GM12872 (cell line): ENCODE data around the gene ABCA1.

ENCODE experiments used
- TF ChIP-seq, protein P1 (sequence below): IDR thresholded peaks from 3 replicates; pipeline ENCODE4 v1.5.1; 2011; ENCODE audit warnings: low read depth, mild to moderate bottlenecking, low read length, moderate library complexity; ENCODE audit not compliant: insufficient read depth

Gene ABCA1

DNA sequence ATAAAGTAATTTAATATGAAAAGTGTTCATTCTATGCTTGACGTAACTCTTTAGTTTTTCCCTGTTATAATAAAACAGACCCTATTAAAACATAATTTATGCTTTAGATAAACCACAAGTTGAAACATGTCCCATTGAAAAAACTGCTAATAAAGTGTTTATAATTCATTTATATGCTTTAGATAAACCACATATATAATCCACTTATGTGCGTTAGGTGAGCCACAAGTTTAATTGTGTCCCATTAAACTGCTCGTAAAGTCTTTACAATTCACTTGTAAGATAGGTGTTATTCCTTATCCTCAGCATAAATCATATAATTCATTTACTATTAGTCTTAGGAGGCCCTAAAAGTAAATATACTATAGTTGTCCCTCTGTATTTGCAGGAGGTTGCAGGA lies 160.4 kb downstream of the ABCA1 start:
- TF ChIP-seq, protein P1, sequence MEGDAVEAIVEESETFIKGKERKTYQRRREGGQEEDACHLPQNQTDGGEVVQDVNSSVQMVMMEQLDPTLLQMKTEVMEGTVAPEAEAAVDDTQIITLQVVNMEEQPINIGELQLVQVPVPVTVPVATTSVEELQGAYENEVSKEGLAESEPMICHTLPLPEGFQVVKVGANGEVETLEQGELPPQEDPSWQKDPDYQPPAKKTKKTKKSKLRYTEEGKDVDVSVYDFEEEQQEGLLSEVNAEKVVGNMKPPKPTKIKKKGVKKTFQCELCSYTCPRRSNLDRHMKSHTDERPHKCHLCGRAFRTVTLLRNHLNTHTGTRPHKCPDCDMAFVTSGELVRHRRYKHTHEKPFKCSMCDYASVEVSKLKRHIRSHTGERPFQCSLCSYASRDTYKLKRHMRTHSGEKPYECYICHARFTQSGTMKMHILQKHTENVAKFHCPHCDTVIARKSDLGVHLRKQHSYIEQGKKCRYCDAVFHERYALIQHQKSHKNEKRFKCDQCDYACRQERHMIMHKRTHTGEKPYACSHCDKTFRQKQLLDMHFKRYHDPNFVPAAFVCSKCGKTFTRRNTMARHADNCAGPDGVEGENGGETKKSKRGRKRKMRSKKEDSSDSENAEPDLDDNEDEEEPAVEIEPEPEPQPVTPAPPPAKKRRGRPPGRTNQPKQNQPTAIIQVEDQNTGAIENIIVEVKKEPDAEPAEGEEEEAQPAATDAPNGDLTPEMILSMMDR = no peak

DNA sequence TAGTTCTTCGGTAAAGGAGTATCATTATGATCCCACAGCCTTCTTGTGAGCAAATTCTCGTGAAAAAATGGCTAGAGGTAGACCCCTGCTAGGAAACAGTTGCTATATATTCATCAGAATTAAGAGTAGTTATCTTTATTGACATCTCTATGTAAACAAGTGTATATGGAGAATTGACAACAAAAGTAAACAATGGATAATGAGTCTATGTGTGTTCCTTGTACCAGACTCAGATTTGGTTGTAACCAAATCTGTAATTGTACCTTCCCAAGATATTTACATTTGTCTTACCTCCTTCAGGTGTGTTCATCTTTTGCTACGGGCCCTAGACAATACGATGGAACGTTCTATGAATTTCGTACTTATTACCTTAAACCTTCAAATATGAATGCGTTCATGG lies 161.9 kb downstream of the ABCA1 start:
- TF ChIP-seq, protein P1 = no peak

DNA sequence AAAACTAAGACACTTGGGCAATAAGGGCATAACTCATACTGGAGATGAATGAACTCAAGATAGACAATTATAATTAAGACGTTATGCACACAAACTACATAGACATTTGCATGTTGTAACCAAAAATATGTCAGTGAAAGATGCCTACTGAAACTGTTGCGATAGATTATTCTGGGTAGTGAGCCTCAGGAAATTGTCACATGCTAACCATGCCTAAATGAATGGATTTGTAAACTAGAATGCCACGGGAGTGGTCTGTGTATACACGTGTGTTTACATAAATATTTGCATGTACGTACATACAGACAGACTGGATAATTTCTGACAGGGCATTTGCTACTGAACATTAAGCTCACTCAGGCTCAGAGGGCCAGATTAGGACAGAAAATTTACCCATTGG lies 162.8 kb downstream of the ABCA1 start:
- TF ChIP-seq, protein P1 = no peak

DNA sequence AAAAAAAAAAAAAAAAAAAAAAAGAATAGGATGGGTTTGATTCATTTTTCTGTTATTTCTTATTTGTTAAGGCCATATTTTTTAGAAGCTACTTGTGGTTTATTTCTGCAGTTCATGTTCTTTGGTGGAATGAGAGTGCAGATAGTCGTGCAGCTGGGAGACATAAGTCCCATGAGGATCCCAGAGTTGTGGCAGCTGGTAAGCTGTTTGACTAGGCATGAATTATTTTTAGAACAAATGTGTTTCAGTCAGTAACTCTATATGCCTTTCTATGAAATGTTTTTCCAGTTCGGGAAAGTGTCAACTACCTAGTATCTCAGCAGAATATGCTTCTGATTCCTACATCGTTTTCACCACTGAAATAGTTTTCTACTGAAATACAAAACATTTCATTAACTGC lies 169.0 kb downstream of the ABCA1 start:
- TF ChIP-seq, protein P1 = no peak

DNA sequence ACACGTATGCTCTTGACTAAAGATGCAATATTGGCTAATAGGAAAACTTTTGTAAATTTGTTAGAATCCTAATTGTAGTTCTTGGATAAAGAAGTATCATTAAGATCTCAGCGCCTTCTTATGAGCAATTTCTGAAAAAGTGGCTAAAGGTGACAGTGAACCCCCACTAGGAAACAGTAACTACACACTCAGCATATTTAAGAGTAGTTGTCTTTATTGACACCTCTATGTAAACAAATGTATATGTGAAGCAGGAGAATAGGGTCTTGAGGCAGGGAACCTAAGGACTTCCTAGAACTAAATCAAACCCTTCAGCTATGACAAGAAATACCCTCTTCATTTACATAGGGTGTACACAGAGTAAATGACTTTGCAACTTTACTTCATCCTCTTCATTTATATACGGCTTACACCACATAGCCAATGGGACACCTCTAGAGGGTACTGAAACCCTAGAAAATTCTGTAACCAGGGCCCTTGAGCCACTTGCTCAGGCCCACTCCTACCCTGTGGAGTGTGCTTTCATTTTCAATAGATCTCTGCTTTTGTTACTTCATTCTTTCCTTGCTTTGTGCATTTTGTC lies 177.7 kb downstream of the ABCA1 start:
- TF ChIP-seq, protein P1 = no peak

DNA sequence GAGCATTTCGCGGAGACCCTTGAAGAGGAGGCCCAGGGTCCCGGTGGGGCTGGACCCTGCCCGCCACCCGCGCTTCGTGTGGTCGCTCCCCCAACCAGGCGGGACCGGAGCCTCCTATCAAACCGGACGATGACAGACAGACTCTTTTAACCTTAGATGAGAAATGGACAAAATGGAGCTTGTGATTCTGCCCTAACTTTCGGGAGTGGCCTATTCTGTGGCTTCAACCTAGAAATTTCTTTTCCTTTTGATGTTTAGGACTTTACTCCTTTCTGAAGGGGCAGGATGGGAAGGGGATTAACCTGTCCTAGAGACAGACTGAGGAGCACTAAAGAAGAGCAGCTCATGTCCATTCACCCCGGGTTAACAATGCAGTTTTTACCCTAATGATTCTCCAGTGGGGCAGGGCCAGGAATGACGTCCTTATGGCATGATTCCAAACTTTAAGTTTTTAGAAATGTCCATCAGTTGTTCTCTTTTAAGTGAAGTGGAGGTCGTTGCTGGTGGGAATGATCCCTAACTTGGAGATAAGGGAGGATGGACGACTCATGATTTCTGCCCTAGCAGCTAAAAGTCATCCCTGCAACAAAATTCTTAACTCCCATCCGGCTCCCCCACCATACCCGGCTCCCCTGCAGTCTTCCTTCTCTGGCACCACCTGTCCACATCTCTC lies 179.5 kb downstream of the ABCA1 start:
- TF ChIP-seq, protein P1 = no peak

DNA sequence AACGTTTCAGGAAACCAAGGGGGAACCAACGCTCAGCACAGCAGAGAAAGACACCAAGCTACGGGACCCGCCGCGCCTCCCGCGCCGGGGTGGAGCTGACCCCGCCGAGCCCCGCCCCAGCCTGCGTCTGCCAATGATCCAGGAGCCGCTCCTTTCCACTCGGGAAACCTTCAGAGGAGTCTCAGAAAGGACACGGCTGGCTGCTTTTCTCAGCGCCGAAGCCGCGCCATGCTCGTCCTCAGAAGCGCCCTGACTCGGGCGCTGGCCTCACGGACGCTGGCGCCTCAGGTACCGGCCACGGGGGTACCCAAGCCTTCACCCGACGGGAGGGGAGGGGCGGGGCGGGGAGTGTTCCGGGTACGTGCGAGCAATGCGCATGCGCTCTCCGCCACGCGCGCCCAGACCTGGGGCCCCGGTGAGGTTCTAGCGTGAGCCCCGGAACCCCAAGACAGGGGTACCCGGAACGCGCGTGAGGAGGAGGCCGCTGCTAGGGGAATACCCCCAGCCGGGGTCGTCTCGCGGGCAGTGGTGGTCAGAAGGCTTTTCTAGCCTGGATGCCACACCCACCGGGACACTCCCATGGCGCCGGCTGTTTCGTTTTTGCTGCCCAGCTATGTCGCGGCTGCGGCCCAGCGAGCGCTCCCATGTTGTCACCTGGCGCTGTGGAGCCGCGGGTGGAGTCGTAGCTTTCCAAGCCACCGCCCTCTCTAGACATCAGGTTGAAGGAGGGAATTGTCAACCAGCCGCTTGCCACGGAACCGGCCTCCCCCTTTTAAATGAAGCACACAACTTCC lies 180.2 kb downstream of the ABCA1 start, which contains the start of gene NIPSNAP3A:
Gene NIPSNAP3A, plus strand, starts transcription at position 119 of the 794 bp plus-strand sequence. Its CDS starts 110 bp downstream, at position 229.
- TF ChIP-seq, protein P1 = no peak
